HepG2 (cell line): ENCODE data around the gene PARP3. TPM values are rescaled to one million over a fixed set of nuclear protein-coding genes. Genes with fewer than 3 reads are reported as not detected.

Experiments
- AGO1 ChIP-seq: fragments of 200-400 bp; formaldehyde crosslinking; IDR thresholded peaks from 2 replicates; pipeline ENCODE4 v1.6.1; 2017; ENCODE audit warnings: mild to moderate bottlenecking, low read depth, low read length, moderate library complexity; ENCODE audit not compliant: poor library complexity, severe bottlenecking
- AGO2 ChIP-seq: fragments of 200-400 bp; formaldehyde crosslinking; optimal IDR thresholded peaks from 2 replicates; pipeline ENCODE3; 2017; ENCODE audit warnings: mild to moderate bottlenecking, low read depth, low read length, moderate library complexity
- BORCS8-MEF2B ChIP-seq: sonication (generic); formaldehyde crosslinking; IDR thresholded peaks from 2 replicates; pipeline ENCODE4 v1.8.0; 2022; ENCODE audit warnings: mild to moderate bottlenecking, missing genetic modification reagents
- DMAP1 ChIP-seq: IDR thresholded peaks from 2 replicates; pipeline ENCODE4 v1.6.1; 2016
- HOXA3 ChIP-seq: sonication (generic); formaldehyde crosslinking; IDR thresholded peaks from 2 replicates; pipeline ENCODE4 v1.5.0; 2020; ENCODE audit warnings: missing genetic modification reagents
- MYC ChIP-seq: sonication (generic); formaldehyde crosslinking; IDR thresholded peaks from 2 replicates; pipeline ENCODE4 v1.9.0; 2021; ENCODE audit warnings: missing genetic modification reagents, borderline replicate concordance
- SALL1 ChIP-seq: sonication (generic); formaldehyde crosslinking; IDR thresholded peaks from 2 replicates; pipeline ENCODE4 v1.8.0; 2022; ENCODE audit warnings: mild to moderate bottlenecking, missing genetic modification reagents
- SP2 ChIP-seq: sonication (generic); formaldehyde crosslinking; IDR thresholded peaks from 2 replicates; pipeline ENCODE4 v1.5.1; 2020; ENCODE audit warnings: mild to moderate bottlenecking, missing genetic modification reagents
- TRIM24 ChIP-seq: sonication (generic); formaldehyde crosslinking; IDR thresholded peaks from 2 replicates; pipeline ENCODE4 v1.8.0; 2022; ENCODE audit warnings: mild to moderate bottlenecking, missing genetic modification reagents
- WIZ ChIP-seq: sonication (generic); formaldehyde crosslinking; IDR thresholded peaks from 2 replicates; pipeline ENCODE4 v1.5.1; 2020; ENCODE audit warnings: mild to moderate bottlenecking, missing genetic modification reagents
- ZBTB40 ChIP-seq, 2 experiments: fragments of 450-650 bp in 1 of 2; sonication (generic) in 1 of 2; formaldehyde crosslinking in 1 of 2; IDR thresholded peaks; 2 replicates each; pipeline versions ENCODE4 v1.6.1 to v1.8.0; 2016 to 2022; ENCODE audit warnings: antibody characterized with exemption in 1 of 2, mild to moderate bottlenecking in 1 of 2, missing genetic modification reagents in 1 of 2
- ZNF251 ChIP-seq: sonication (generic); formaldehyde crosslinking; IDR thresholded peaks from 2 replicates; pipeline ENCODE4 v1.9.0; 2021; ENCODE audit warnings: mild to moderate bottlenecking, missing genetic modification reagents
- ZNF547 ChIP-seq: sonication (generic); formaldehyde crosslinking; IDR thresholded peaks from 2 replicates; pipeline ENCODE4 v1.5.1; 2020; ENCODE audit warnings: mild to moderate bottlenecking, missing genetic modification reagents
- ZNF740 ChIP-seq: sonication (generic); formaldehyde crosslinking; IDR thresholded peaks from 2 replicates; pipeline ENCODE4 v1.4.0; 2020; ENCODE audit warnings: missing genetic modification reagents
- polyA plus RNA-seq, 8 experiments: library from polyadenylated mRNA; depleted of rRNA in 3 of 8; stranded (reverse) in 7 of 8; unstranded in 1 of 8; fragments of >200 nt; fragmentation: Illumina TruSeq in 4 of 8; extraction: Trizol in 4 of 8; gene quantifications; 2 replicates each; pipeline versions ENCODE4 v1.2.1 to v1.2.3, GENCODE V29; 2011 to 2016; ENCODE audit warnings: low read depth in 4 of 8, missing spikeins in 1 of 8, mixed read lengths in 1 of 8; ENCODE audit not compliant: insufficient read depth in 1 of 8
- total RNA-seq, 5 experiments: library from RNA; depleted of rRNA; stranded (reverse); fragments of >200 nt; fragmentation: Illumina TruSeq; extraction: Trizol; gene quantifications; 2 replicates each; pipeline ENCODE4 v1.2.3, GENCODE V29; 2016; ENCODE audit warnings: low read depth in 1 of 5

PARP3 gene
- total and polyA plus RNA-seq, 2 of the 13 experiments (the other 11 are each of a cell fraction or from before 2014, with no cell fraction given) = 11.2 to 21.5 TPM

- peak; percentile 19; the same call in 1 of the 2 replicates for TF ChIP-seq SALL1 (CRISPR knock-in tag)
- TF ChIP-seq AGO2 = peak; percentile 99
- no peak for TF ChIP-seq ZNF251 (CRISPR knock-in tag)
- TF ChIP-seq SP2 (CRISPR knock-in tag) = peak; percentile 7; the same call in 1 of the 2 replicates
- peak; percentile 23; the same call in 1 of the 2 replicates for TF ChIP-seq ZNF547 (CRISPR knock-in tag)
- peak; percentile 29; the same call in 1 of the 2 replicates for TF ChIP-seq HOXA3
- peak; percentile 93 for TF ChIP-seq AGO1
- TF ChIP-seq DMAP1 (CRISPR knock-in tag) = 0 out of 2 replicates have a peak, but pooled peaks have one; percentile 12
- 0 out of 2 replicates have a peak, but pooled peaks have one; percentile 36 for TF ChIP-seq BORCS8-MEF2B
- TF ChIP-seq MYC (CRISPR knock-in tag) = 0 out of 2 replicates have a peak, but pooled peaks have one; percentile 7
- peak; percentile 75 for TF ChIP-seq ZNF740 (CRISPR knock-in tag)
- TF ChIP-seq WIZ = no peak
- no peak for TF ChIP-seq ZBTB40 (IDR thresholded peaks at IDR 0.05)
- no peak for TF ChIP-seq ZBTB40 (CRISPR knock-in tag; IDR thresholded peaks at IDR 0.05)
- 0 out of 2 replicates have a peak, but pooled peaks have one; percentile 35 for TF ChIP-seq TRIM24 (CRISPR knock-in tag)
Observed at GRCh38 chr3:51967384-51968169, 25.4 kb downstream of the PARP3 start, which contains the start of gene PCBP4 (continued).
